GM21619 (cell line): ENCODE measurements around the gene BSG.
"Not testable (repeated sequence)": the region's sequence is repeated elsewhere in the genome, so short reads cannot be mapped to it uniquely, and the experiment has no call there.

Experiments
- ATAC-seq: cut with Tn5 transposase; IDR thresholded peaks from one replicate; pipeline ENCODE4 v1.9.1; 2021; ENCODE audit not compliant: unreplicated experiment

The BSG gene

GRCh38 chr19:602391-603301 is 30.2 kb downstream of the BSG start:
- ATAC-seq, result no peak

- ATAC-seq, result not testable (repeated sequence)
Observed at GRCh38 chr19:603302-603639, 30.9 kb downstream of the BSG start.

- ATAC-seq, result not testable (repeated sequence)
Observed at GRCh38 chr19:603779-604178, 31.4 kb downstream of the BSG start.

- no peak for ATAC-seq
Observed at GRCh38 chr19:604355-604754, 32.0 kb downstream of the BSG start.

GRCh38 chr19:605061-605971 is 32.9 kb downstream of the BSG start:
- ATAC-seq, result not testable (repeated sequence)

- ATAC-seq, result no peak
Observed at GRCh38 chr19:607301-608154, 35.1 kb downstream of the BSG start.

GRCh38 chr19:608155-609003 is 36.0 kb downstream of the BSG start:
- no peak for ATAC-seq

- no peak for ATAC-seq
Observed at GRCh38 chr19:609004-609346, 36.6 kb downstream of the BSG start.

GRCh38 chr19:610071-610800 is 37.8 kb downstream of the BSG start:
- no peak for ATAC-seq

- ATAC-seq, result no peak
Observed at GRCh38 chr19:610801-611480, 38.5 kb downstream of the BSG start.

GRCh38 chr19:611481-611868 is 39.1 kb downstream of the BSG start:
- ATAC-seq, result no peak

GRCh38 chr19:612941-613340 is 40.5 kb downstream of the BSG start:
- no peak for ATAC-seq

- ATAC-seq, result no peak
Observed at GRCh38 chr19:613732-614567, 41.6 kb downstream of the BSG start.

- ATAC-seq, result no peak
Observed at GRCh38 chr19:615619-616018, 43.2 kb downstream of the BSG start.

- no peak for ATAC-seq
Observed at GRCh38 chr19:616062-616700, 43.8 kb downstream of the BSG start.

GRCh38 chr19:616747-617526 is 44.5 kb downstream of the BSG start:
- ATAC-seq, result no peak
